ENCODE data around the gene SAMD13.

DNA sequence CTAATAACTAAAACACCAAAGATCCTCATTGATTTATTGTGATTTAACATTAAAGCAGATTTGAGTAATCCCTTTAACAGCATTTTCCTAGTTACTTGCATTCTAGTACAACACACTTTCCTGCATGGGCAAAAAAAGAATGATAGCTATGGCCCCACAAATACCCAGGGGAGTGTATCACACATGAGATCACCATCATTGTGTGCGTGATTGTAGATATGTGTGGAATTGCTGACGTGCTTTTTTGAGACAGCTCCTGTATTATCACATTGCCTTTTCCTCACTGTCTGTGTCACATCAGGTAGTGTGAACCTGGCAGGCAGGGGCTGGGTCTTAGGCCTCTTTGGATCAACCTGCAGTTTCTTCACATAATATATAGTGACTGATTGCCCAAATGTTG, 48.5 kb upstream of the SAMD13 start:
- TF ChIP-seq EZH2 (IDR thresholded peaks at IDR 0.05; ENCODE audit: borderline replicate concordance, insufficient read depth, low read length, poor library complexity, severe bottlenecking): no peak
- TF ChIP-seq, protein P1, sequence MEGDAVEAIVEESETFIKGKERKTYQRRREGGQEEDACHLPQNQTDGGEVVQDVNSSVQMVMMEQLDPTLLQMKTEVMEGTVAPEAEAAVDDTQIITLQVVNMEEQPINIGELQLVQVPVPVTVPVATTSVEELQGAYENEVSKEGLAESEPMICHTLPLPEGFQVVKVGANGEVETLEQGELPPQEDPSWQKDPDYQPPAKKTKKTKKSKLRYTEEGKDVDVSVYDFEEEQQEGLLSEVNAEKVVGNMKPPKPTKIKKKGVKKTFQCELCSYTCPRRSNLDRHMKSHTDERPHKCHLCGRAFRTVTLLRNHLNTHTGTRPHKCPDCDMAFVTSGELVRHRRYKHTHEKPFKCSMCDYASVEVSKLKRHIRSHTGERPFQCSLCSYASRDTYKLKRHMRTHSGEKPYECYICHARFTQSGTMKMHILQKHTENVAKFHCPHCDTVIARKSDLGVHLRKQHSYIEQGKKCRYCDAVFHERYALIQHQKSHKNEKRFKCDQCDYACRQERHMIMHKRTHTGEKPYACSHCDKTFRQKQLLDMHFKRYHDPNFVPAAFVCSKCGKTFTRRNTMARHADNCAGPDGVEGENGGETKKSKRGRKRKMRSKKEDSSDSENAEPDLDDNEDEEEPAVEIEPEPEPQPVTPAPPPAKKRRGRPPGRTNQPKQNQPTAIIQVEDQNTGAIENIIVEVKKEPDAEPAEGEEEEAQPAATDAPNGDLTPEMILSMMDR (IDR thresholded peaks at IDR 0.05; ENCODE audit: poor library complexity, severe bottlenecking): no peak
